Measurements from ENCODE around the gene PSTPIP2.

PSTPIP2 gene

DNA sequence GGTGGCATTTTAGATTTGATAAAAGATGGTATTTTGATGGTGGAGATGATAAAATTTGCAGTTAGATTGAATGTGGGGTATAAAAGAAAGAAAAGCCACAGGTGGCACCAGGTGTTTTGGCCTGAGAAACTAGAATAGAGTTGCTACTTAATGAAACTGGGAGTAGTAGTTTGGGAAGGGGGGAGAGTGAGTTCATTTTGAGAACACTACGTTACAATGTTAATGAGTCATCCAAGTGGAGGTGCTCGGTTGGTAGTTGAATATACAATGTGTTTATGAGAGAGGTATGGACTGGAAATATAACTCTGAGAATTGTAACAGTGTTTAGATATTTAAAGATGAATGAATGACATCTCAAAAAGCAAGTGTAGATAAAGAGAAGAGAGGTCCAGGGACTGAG lies 131.3 kb downstream of the PSTPIP2 start:
- Histone ChIP-seq H3K4me3 (ENCODE audit: low read length) (no peak overlapping the region), H3K9ac (ENCODE audit: low read length) (no peak overlapping the region), H2AFZ (ENCODE audit: low read depth, low read length) (no peak overlapping the region), H3K4me2 (ENCODE audit: low read length) (no peak overlapping the region), H3K79me2 (ENCODE audit: low read length) (no peaks in the 10 kb centered on the region), H4K20me1 (ENCODE audit: insufficient read depth, low read length) (no peaks in the 10 kb centered on the region), H3K9me3 (ENCODE audit: insufficient read depth, low read length) (no peaks in the 10 kb centered on the region), H3K27me3 (ENCODE audit: low read depth, low read length) (no peaks in the 10 kb centered on the region), H3K4me1 (ENCODE audit: low read length) (no peaks in the 10 kb centered on the region), H3K27ac (ENCODE audit: low read length) (no peak overlapping the region), H3K36me3 (replicated peaks; ENCODE audit: low read depth, low read length) (peaks cover 52% of the 10 kb centered on the region)
- no peak for TF ChIP-seq EZH2phosphoT487 (IDR thresholded peaks at IDR 0.05; ENCODE audit: low read depth)
- TF ChIP-seq, protein P1, sequence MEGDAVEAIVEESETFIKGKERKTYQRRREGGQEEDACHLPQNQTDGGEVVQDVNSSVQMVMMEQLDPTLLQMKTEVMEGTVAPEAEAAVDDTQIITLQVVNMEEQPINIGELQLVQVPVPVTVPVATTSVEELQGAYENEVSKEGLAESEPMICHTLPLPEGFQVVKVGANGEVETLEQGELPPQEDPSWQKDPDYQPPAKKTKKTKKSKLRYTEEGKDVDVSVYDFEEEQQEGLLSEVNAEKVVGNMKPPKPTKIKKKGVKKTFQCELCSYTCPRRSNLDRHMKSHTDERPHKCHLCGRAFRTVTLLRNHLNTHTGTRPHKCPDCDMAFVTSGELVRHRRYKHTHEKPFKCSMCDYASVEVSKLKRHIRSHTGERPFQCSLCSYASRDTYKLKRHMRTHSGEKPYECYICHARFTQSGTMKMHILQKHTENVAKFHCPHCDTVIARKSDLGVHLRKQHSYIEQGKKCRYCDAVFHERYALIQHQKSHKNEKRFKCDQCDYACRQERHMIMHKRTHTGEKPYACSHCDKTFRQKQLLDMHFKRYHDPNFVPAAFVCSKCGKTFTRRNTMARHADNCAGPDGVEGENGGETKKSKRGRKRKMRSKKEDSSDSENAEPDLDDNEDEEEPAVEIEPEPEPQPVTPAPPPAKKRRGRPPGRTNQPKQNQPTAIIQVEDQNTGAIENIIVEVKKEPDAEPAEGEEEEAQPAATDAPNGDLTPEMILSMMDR (IDR thresholded peaks at IDR 0.05; ENCODE audit: low read depth, low read length), result no peak

DNA sequence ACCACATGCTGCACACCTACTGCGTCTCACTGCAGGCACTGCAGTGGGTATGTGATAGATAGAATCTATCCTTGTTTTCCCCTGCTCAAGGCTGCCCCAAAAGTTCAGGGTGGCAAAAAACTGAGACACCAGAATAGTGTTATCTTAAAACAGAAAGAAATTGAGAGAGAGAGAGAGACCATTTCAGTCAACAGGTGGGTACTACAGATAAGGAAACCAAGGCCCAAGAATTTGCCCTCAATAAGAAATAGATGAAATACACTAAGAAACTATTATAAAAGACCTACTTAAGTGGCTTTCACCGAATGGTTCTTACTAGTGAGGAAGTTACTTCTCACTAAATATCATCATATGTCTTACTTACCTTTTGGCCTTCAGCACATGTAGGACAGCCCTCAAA lies 132.8 kb downstream of the PSTPIP2 start:
- Histone ChIP-seq H3K4me1 (ENCODE audit: low read length) (no peaks in the 10 kb centered on the region), H4K20me1 (ENCODE audit: insufficient read depth, low read length) (no peaks in the 10 kb centered on the region), H3K9me3 (ENCODE audit: insufficient read depth, low read length) (no peaks in the 10 kb centered on the region), H3K4me3 (ENCODE audit: low read length) (no peak overlapping the region), H2AFZ (ENCODE audit: low read depth, low read length) (no peak overlapping the region), H3K27ac (ENCODE audit: low read length) (no peak overlapping the region), H3K27me3 (ENCODE audit: low read depth, low read length) (no peaks in the 10 kb centered on the region), H3K36me3 (replicated peaks; ENCODE audit: low read depth, low read length) (peaks cover 41% of the 10 kb centered on the region), H3K4me2 (ENCODE audit: low read length) (no peak overlapping the region), H3K9ac (ENCODE audit: low read length) (no peak overlapping the region), H3K79me2 (ENCODE audit: low read length) (no peaks in the 10 kb centered on the region)
- no peak for TF ChIP-seq EZH2phosphoT487 (IDR thresholded peaks at IDR 0.05; ENCODE audit: low read depth)
- TF ChIP-seq, protein P1 (IDR thresholded peaks at IDR 0.05; ENCODE audit: low read depth, low read length), result no peak

DNA sequence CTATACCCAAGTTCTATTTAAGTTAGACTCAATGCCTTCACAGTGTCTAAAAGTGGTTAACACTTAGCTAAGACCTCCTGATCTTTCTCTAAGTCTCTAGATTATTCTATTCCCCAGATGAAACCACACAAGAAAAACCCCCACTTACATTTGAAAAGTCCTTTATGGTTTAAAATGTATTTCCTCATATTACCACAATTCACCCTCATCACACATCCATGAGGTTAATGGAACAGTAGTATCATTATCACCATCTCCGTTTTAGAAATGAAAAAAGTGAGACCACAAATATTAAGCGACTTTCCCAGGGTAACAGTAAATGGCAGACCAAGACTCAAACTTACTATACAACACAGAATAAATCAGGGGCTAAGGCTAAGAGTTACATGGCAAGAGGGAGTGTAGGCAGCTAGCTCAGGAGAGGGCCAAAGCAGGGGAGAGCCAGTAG lies 133.5 kb downstream of the PSTPIP2 start:
- Histone ChIP-seq H3K9me3 (ENCODE audit: insufficient read depth, low read length) (no peaks in the 10 kb centered on the region), H4K20me1 (ENCODE audit: insufficient read depth, low read length) (no peaks in the 10 kb centered on the region), H3K4me1 (ENCODE audit: low read length) (no peaks in the 10 kb centered on the region), H3K27ac (ENCODE audit: low read length) (no peak overlapping the region), H3K4me3 (ENCODE audit: low read length) (no peak overlapping the region), H3K4me2 (ENCODE audit: low read length) (no peak overlapping the region), H2AFZ (ENCODE audit: low read depth, low read length) (no peak overlapping the region), H3K79me2 (ENCODE audit: low read length) (no peaks in the 10 kb centered on the region), H3K9ac (ENCODE audit: low read length) (no peak overlapping the region), H3K27me3 (ENCODE audit: low read depth, low read length) (no peaks in the 10 kb centered on the region), H3K36me3 (replicated peaks; ENCODE audit: low read depth, low read length) (peaks cover 37% of the 10 kb centered on the region)
- TF ChIP-seq, protein P1 (IDR thresholded peaks at IDR 0.05; ENCODE audit: low read depth, low read length), result no peak
- no peak for TF ChIP-seq EZH2phosphoT487 (IDR thresholded peaks at IDR 0.05; ENCODE audit: low read depth)

DNA sequence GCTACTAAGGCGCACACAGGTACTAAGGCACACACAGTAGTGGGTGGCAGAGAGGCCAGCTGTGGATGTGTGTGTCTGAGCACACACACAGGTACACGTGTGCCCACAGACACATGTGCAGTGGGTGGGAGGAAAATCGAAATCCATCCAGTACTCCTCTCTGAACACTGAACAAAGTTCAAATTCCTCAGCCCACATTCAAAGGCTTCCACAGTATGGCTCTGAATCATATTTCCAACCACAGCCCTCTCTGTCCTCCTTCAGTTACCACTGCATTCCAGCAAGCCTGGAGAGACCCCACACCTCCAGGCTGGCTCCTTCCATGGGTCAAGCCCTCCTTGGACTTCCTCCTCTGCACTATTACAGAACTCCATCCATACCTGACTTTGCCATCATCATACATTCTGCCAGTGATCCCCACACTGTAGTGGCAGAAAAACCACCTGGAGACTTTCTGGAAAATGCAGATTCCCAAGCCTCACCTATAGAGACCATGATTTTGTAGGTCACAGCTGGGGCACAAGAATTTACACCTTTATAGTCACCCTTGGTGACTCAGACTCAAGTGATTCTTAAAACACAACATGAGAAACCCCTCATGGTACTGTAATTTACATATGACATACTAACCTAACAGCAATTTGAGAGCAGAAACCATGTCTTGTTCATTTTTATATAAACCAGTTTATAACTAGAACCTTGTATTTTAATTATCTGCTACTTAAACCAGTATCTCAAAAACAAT lies 136.3 kb downstream of the PSTPIP2 start:
- no peak overlapping the region for H3K4me2 ChIP-seq (ENCODE audit: low read length)
- no peaks in the 10 kb centered on the region for H3K79me2 ChIP-seq (ENCODE audit: low read length)
- H3K9me3 ChIP-seq (ENCODE audit: insufficient read depth, low read length), result no peaks in the 10 kb centered on the region
- no peaks in the 10 kb centered on the region for H3K4me1 ChIP-seq (ENCODE audit: low read length)
- TF ChIP-seq EZH2phosphoT487 (IDR thresholded peaks at IDR 0.05; ENCODE audit: low read depth), result no peak
- TF ChIP-seq, protein P1 (IDR thresholded peaks at IDR 0.05; ENCODE audit: low read depth, low read length), result no peak
- H2AFZ ChIP-seq (ENCODE audit: low read depth, low read length), result no peak overlapping the region
- H4K20me1 ChIP-seq (ENCODE audit: insufficient read depth, low read length), result no peaks in the 10 kb centered on the region
- no peaks in the 10 kb centered on the region for H3K27me3 ChIP-seq (ENCODE audit: low read depth, low read length)
- H3K9ac ChIP-seq (ENCODE audit: low read length), result no peak overlapping the region
- no peak overlapping the region for H3K4me3 ChIP-seq (ENCODE audit: low read length)
- H3K27ac ChIP-seq (ENCODE audit: low read length), result no peak overlapping the region
- peaks cover 22% of the 10 kb centered on the region for H3K36me3 ChIP-seq (replicated peaks; ENCODE audit: low read depth, low read length)
